HG03571 (cell line): ENCODE data around the gene ITPRIP.

Experiments used
- ATAC-seq: cut with Tn5 transposase; IDR thresholded peaks from one replicate; pipeline ENCODE4 v1.9.1; 2021; ENCODE audit not compliant: unreplicated experiment

The ITPRIP gene

GRCh38 chr10:104340641-104341040, 2.4 kb upstream of the ITPRIP start:
- no peak for ATAC-seq

- ATAC-seq = no peak
Observed at GRCh38 chr10:104340111-104340526, 1.9 kb upstream of the ITPRIP start.

DNA sequence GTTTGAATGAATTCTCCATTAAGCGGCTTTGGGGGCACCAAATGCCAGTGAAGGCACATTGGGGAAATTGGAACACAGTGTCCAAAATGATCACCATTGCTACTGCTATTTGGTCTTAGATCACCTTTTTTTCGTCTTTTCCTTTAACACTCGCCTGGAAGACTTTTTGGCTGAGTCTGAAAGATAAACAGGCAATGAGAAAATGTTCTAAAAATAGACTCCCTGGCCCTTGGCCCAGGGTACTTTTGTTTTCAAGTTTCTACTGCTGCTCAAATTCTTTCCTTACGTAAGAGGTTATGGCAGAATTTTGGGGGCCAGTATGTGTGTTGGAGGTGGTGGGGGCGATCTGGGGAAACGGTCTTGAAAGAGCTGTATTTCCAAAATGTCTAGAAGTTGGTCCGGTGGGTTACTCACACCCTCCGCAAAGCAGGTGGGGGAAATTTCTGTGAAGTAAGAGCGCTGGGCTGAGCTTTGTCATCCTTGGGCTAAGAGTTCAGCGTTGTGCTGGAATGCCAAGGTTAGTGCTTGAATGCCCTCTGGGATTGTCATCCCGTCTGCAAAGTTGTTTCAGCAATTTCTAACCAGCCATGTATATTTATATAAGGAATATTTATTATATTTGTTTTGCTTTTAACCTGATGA, 1.3 kb upstream of the ITPRIP start:
- ATAC-seq = no peak

DNA sequence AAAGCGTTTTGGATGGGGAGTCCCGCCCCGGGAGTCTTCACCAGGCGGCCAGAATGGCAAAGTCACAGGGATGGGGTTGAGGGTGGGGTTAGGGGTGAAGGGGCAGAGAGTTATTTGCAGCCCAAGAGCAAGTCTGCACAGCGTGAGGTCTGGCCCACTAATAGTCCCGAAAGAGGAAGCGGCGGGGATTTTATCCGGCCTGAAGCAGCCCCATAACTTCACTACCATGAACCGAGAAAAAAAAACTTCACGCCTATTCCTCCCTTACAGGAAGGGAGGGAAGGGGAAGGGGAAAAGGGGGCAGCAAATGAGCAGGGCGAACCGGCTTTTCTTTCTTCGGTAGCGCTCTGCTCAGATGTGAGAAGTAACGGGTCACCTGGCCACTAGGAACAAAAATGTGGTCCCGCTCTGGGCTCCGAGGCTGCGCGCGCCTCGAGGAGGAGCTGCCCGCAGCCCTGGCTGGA, 712 bp downstream of the ITPRIP start:
- ATAC-seq = peak; percentile 35

GRCh38 chr10:104336821-104337467, 1.3 kb downstream of the ITPRIP start:
- ATAC-seq = peak; percentile 28

DNA sequence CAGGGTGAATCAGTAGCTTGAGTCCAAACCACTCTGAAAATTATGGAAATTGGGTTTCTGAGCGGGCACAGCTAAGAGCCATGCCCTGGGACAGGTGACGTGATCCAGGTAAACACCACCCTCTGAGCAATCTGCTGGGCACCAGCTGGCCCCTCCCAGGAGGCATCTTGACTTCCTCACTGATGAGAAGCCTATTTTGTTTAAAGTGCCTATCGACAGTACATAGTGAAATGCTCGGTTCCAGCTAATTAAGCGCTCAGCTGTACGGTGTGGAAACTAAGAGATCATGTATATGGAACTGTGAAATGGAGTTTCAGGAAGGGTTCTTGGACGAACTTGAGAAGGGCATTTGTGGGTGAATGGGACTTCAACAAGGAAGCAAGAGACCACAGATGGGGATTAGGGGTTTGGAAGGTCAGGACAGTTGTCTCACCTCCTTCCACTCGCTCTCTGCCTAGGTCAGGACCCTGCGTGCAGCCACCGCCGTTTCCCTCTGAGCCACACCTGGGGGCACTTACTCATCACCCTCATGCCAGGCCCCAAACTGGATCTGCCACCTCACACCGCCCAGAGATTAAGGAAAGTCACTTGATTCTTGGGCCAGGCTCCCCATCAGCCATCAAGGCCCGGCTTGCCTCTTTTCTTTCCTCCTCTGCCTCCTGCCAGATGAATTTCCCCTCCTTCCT, 3.2 kb downstream of the ITPRIP start:
- no peak for ATAC-seq

GRCh38 chr10:104334561-104334960, 3.7 kb downstream of the ITPRIP start:
- ATAC-seq = no peak

DNA sequence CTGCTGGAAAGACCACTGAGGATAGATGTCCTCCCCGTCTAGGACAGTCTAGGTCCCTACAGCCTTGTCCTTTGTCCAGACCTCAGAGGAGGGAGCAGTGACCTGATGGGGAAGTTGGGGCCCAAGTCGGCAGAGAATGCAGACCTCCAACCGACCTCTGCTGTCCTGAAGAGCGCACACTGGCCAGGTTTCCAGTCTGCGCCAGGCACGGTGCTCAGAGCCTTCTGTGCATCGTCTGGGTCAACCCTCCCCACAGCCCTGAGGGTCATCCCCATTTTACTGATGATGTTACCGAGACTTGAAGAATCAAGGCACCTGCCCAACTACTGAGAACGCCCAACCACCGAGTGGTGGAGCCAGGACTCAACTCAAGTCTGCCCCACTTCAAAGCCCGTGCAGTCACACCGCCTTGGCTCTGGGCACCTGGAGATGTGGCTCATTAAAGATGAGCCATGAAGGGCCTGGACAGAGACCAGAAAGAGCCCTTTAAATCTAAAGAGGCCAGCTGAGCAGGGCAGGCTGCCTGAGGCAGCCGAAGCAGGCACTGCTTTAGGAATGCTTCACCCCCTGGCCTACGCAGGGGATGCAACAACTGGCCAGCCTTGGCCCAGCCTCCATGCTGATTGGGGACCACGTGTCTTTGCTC, 4.4 kb downstream of the ITPRIP start:
- no peak for ATAC-seq

DNA sequence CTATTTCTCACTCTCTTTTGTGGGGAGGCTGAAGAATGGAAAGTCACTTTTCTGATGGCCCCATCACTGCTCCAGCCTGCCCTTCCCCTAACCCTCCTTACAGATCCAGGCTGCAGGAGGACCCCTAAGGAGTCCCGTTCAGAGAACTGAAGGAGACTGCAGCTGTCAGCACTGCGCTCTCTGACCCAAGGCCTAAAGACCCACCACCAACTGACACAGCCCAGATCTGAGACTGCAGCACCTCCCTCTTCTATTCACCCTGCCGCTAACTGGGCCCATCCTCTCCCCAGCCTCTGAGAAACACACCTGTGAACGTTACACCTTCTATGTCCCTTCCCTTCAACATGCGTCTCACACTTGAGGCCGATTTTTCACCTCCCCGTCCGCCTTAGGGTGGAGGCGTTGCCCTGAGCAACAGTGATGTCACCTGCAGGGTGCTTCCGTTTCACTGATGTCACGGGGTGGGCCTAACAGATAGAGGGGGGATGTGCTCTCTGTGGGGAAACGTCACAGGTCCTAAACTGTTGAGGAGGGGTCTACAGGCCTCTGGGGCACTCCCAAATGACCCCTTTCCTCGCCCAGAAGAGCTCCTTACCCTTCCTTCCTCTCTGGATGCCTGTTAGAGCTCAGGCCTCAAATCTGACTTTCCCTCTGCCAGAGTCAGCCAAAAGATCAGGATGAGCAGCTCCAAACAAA, 5.1 kb downstream of the ITPRIP start:
- no peak for ATAC-seq

DNA sequence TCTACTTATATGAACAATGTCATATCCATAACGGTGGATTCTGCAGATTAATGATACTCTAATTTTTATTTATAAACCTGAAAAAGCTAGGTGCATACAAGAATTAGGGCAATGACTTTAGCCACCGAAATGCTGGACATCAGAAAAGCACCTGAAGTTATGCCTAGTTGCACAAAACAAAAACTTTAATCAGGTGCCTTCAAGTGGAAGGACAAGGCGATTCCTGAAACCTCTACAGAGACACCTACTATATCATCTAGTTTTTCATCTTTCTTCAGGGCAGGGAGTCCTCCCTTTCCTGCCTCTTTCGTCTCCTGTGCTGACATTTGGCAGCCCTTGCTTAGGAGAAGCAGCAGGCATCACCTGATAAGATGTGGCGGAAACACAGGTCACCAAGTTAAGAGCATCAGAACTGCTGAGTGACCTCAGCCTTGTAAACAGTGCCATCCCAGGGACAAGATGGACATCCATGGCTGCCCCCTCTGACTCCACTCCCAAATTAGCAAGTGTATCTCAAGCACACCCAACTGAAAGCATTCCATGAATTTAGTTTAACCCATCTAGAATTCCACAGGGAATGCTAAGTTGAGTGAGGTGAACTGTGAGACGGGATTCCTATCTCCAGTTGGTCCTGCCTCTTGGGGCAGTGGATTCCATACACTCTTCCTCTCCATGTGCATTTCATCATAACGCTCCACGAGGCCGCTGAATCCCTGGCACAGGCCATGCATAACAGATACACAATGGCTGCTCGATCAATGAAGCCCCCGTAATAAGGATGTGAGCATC, 5.8 kb downstream of the ITPRIP start:
- ATAC-seq = no peak

GRCh38 chr10:104331208-104331838, 6.9 kb downstream of the ITPRIP start:
- ATAC-seq = no peak

DNA sequence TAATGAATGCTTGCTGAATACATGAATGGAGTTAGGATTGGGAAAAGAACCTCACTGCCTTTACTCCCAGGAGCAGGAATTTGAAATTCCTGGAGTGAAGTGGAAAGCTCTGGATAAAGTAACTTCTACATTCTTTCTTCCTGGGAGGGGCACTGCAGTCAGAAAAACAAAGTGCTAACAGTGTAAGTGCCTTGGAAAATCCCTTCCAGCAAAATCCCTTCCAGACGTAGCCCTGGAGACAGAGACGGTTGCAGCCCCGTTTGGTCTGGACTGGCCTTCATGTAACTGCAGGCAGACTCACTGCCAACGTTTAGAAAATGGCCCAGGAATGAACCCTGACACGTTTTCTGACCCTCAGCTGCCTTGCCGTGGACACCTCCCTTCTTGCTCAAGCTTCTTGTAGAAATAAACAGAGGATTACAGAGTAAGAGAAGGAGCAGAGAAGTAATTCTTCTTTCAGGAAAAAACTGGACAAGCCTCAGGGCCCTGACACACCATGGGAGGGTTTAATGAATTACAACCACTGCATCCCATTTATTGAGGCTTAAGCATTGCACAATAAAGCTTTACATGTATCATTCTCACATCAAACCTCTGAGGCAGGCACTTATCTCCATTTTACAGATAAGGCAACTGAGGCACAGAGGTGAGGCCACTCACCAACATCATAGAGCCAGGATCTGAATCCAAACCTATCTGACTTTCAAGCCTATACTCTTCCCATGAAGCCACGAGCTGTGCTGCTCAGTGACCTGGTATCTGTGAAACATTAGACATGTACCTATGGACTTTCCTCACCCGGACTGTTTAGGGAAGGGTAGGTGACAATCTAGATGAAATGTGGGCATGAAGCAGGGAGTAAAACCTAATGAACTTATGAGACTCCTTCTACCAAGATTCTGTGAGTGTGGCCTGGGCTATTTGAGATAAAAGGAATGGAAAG, 7.8 kb downstream of the ITPRIP start:
- ATAC-seq = no peak

DNA sequence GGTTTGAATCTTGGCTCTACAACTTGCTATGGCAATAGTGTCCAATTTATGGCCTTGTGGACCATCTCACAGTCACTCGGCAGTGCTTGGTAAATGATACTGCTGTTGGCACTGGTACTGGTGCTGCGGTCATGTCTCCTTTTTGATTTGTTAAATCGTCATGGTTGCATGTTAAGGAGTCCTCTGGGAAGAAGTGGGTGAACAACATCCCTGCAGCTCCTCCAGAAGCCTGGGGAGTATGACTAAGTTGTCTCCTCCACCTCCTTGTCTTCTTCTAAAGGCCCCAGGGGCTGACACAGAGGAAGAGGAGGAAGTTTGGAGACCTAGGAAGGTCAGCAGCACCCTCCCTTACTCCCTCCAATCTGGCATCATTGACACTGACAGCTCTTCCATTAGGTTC, 8.5 kb downstream of the ITPRIP start:
- no peak for ATAC-seq

DNA sequence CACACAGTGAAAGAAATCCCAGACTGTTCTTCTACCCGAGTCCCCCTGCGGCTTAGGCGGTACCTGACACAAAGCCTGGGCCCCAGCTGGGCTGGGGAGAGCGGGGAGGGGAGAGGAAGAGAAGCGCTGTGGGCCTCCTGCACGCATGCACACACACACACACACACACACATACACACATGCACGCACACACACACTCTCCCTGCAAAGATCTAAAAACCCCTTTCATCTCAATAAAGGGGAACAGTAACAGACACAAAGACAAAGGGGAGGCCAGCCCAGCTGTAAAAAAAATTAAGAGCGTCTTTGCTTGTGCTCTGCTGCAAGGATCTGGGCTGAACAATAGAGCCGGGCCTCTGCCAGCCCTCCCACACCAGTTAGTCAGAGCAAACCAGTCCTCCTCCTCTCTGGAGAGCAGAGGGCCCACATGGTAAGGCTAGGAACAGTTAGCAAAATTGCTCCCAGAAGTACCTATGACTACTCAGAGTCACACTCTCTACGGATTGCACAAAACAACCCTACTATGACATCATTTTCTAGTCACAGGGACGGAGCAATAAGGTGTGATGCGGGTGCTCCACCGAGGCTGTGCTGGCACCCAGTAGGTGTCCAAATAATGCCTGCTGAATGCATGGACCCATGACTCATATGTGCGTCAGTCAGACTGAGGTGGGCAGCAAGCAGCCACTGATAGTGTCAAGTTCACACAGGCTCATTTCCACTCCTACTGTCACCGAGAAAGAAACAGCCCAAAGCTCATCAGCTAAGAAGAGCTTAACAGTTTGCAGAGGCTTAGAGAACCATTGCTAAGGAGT, 9.2 kb downstream of the ITPRIP start:
- peak; percentile 62 for ATAC-seq

GRCh38 chr10:104328646-104328895, 9.7 kb downstream of the ITPRIP start:
- ATAC-seq = no peak

DNA sequence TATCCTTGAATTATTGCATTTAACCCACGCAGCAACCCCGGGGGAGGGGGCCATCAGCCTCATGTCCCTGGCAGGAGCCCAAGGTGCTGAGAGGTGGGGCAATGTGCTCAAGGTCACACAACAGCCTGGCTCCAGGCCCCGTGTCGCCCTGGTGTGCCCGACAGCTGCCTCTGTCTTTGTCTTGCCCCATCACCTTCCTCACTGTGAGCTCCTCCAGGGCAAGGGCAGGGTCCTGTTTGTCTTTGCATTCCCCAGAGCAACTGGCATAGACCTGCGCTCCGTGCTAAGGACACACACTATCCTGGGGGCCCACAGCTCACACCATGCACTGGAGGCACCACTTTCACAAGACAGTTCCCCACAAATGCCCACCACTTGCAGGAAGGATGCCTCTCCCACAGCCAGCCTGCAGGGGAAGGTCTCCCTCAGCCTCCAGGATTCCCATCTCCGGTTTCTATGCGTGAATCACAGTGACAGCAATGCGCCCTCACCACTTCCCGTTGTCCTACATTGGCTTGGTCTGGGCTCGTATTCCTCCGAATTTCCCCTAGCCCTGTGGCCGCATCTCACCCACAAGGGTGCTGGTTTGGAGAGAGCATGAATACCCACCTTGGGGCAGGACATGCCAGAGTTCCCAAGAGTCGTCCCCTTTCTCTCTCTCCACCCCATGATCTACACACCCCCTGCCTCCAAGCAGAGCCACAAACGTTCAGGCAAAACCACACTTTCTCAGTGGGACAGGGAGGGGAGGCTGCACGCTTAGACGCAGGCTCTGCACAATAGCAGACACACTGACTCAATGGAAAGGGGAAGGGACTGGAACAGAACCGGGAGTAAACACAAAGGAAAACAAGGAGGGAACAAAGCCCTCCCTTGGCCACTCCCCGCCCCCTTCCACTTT, 10.3 kb downstream of the ITPRIP start:
- ATAC-seq = no peak

DNA sequence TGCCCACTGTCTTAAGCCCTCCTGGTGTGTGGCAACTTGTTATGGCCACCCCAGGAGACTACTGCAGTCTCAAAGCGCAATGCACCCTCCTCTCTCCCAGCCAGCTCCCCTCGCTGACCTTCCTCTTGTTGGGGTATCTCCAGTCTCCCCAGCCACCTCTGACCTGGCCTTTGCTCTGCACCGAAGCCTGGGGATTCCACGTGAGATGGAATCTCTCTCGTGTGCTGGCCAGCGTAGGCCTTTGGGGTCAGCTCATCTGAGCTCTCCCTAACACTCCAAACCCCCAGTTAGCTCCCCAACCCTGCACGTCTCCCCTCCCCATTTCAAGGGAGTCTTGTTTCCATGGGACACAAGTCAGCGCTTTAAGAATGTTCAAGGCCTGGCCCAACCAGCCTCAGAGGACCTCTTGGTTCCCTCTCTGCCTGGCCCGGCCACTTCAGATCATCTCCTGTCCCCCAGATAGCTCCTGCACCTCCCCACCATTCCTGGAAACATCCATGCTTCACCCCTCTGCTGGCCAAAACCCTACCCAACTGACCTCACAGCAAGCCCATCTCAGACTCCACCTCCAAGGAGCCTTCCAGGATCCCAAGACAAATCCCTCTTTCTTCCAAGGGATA, 11.2 kb downstream of the ITPRIP start:
- ATAC-seq = no peak
